HG03521 (cell line): ENCODE results near the gene UBALD1.
A peak's percentile ranks its signal among the peaks of the same experiment; 100 is the strongest.
"Not testable (repeated sequence)": the region's sequence is repeated elsewhere in the genome, so short reads cannot be mapped to it uniquely, and the experiment has no call there.

ENCODE experiments used
- ATAC-seq: cut with Tn5 transposase; IDR thresholded peaks from one replicate; pipeline ENCODE4 v1.9.1; 2021; ENCODE audit warnings: mild to moderate bottlenecking, moderate library complexity; ENCODE audit not compliant: unreplicated experiment

UBALD1 gene

DNA sequence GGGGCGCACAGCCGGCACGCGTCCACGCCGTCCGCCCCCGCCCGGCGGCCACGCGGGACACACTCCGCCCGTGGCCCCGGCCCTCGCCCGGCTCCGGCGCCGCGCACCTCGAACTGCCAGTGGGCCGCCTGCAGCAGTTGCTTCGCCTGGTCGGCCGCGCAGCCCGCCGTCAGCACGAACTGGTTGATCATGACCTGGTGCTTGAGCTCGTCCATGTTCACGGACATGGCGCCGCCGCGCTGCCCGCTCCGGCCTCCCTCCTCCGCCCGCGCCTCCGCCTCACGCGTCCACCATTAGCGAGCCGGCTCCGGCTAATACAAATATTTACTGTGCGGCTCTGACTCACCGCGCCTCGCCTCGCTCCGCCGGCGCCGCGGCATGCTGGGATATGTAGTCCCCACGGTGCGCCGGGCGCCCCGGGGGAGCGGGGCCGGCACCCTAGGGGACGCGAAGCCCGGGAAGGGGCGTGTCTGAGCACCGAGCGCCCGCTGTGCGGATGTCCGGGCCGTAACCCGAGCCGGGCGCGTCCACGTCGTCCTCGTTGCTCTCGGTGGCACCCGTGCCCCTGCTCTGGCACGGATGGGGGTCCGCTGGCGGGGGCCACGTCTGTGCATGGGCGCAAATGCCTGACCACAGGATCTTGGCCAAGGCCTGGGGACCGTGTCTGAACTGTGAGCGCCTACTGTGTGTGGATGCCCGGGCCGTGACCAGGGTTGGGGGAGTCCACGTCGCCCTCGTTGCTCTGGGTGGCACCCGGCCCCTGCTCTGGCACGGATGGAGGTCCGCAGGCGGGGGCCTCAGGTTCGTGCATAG is at the start of gene UBALD1:
TSS of gene UBALD1 (minus strand) at position 318 of the 813 bp plus-strand sequence. CDS start at position 227, 91 bp downstream.
- peak; percentile 52 for ATAC-seq

DNA sequence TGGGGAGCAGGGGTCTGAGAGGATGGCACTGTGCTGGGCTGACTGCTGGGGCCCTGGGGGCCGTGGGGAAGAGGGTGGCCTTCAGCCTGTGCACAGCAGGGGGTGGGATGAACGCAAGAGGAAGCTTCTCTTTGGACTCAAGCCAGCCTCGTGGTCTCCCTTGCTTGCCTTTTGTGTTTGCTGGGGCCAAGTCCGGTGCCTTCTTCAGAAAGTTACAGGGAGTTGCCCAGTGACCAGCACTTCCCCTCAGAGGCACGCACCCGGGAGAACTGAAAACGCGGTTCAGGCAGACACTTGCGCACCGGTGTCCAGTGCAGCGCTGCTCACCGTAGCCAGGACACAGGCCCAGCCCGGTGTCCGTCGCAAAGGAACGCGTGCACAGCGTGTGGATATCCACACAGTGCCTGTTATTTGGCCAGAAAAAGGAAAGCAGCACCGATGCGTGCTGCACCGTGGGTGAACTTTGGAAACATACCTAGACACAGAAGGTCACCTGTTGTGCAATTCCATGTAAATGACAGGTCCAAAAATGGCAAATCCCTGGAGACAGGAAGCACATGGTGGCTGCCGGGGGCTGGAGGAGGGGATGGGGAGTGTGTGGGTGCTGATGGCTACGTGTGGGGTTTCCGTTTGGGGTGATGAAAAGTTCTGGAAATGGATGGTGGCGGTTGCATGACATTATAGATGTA is 49.2 kb upstream of the UBALD1 start:
- no peak for ATAC-seq

DNA sequence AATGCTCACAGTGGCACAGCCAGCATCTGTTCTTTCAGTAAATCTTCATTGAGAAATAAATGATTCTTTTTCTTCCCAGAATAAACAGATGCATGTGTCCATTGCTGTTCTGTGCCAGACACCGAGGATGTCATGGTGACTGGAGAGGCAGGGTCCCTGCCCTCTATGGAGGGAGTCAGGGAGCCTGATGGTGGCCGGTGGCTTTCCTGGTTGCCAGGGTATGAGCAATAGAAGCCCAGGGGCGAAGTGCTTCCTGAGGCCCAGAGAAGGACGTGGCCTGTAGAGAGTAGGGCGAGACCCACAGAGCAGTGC is 48.7 kb upstream of the UBALD1 start:
- no peak for ATAC-seq

DNA sequence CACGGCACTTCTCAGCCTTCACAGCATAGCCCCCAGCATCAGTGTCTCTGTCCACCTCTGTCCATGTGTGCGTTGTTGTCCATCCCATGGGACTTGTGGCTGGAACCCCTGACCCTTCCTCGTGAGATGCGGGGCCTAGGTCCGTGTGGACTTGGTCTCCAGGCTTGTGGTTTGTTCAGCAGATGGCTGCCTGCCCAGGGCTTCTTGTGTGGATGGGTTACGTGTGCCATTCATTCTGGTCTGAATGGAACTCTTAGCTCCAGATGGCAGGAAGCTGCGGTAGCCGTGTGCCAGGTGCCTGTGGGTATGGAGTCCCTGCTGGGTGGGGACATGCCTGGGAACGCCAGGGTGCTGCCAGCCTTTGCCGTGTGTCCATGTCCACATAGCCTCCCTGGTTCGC is 47.0 kb upstream of the UBALD1 start:
- no peak for ATAC-seq

DNA sequence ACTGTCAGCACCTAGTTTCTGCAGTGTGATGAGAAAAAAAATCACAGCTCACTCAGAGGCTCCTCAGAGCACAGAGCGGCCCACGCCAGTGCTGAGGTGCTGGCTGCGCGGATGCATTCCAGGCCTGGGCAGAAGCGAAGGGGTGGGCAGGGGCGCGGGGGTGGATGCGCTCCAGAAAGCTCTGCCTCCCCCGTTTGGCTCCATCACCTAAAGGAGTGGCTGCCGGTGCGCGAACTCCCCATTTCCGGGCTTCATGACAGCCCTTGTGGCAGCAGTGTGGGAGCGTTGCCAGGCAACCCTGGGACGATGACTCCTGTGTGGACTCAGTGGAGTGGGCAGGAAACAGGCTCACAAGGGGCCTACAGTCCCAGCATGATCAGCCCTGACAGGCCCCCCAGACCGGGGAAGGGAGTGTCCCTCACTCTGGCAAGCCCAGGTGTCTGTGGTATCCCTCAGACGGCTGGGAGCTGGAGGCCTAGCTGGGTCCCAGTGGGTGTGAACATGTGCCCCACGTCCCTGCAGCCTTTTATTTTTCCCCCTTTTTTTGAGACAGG is 45.8 kb upstream of the UBALD1 start:
- no peak for ATAC-seq

DNA sequence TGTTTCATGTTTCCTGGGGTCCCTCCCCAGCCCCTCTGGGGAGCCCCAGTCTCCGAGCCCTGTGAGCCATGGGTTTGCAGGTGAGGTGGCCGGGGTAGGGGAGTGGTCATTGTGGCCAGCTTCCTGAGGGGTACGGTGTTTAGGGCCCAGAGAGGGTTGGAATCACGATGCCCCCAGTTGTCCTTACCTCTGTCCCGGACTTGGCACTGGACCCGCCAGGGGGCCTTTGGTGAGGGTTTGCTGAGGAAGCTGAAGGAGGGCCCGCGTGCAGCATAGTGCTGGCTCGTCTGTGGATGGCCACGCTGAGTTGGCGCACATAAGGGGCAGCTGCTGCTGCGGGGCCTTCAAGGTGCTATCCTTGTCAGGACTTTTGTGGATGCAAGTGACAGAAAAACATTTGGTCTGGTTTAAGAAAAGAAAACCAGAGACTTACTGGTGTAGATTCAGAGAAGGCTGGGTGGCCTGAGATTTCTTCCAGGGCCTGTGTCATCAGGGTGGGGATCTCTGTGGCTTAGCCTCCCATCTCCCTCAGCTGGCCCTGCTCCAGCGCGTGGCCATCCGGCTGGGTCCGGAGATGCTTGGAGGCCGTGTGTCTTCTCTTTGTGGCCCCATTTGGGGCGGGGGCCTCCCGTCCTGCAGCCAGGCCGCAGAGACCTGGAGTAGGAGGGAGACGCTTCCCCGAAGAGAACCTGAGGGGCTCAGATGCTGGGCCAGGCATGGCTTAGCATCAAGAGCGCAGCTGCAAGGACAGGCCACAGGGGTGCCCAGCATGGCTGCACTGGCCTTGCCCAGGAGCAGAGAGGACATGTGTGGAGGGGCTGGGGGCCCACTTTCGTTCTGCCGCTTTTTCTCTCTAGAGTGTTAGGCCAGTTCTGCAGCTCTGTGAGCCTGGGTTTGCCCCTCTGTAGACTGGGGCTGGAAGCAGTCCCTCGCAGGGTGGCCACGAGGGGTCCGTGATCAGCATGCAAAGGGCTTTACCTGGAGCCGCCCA is 45.0 kb upstream of the UBALD1 start:
- no peak for ATAC-seq

DNA sequence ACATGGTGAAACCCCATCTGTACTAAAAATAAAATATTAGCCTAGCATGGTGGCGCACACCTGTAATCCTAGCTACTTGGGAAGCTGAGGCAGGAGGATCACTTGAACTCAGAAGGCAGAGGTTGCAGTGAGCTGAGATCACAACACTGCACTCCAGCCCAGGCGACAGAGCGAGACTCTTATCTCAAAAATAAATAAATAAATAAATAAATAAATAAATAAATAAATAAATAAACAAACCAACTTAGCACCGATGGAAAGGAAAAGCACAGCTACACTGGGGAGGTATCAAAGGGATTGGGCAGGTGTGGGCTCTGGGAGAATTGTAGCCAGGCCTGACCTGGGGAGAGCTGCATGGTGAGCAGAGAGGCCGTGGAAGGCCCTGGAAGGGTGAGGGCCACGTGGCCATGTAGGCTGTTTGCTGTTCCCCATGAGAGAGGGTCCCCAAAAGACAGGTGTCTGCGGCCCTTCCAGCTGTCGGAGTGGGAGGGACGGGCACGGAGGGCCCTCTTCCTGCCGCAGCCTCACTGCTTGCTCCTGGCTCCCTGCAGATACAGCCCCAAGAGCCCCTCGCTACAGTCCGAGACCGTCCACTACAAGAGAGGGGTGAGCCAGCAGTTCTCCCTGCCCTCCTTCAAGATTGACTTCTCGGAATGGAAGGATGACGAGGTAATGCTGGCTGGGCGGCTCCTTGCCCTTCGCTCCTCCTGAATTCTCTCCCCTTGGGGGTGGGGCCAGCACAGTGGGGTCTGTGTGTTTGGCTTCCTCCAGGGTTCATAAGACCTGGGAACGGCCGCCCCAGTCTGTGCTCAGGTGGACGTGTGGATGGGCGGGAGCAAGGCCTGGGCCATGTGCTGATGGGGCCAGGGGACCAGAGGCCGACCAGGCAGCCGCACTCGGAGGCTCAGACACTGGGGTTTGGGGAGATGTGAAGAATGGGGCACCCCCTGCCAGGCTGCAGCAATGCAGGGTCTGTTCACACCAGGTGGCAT is 42.3 kb upstream of the UBALD1 start:
- no peak for ATAC-seq

DNA sequence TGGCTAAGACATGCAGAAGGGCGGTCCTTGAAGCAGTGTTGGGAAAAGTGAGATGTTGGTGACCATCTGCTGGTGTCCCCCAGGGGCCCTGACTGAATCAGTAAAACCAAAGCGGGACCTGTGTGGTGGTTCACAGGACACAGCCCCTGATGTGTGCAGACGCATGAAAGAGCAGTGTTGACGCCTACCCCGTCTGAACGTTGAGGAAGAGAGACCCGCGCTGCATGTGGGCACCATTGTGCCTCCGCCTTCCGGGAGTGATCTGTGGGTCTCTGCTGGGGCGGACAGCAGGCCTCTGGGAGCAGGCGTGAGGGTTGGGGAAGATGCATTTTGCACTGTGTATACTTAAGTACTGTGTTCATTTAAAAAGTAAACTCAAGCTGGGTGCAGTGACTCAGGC is 41.5 kb upstream of the UBALD1 start:
- no peak for ATAC-seq

DNA sequence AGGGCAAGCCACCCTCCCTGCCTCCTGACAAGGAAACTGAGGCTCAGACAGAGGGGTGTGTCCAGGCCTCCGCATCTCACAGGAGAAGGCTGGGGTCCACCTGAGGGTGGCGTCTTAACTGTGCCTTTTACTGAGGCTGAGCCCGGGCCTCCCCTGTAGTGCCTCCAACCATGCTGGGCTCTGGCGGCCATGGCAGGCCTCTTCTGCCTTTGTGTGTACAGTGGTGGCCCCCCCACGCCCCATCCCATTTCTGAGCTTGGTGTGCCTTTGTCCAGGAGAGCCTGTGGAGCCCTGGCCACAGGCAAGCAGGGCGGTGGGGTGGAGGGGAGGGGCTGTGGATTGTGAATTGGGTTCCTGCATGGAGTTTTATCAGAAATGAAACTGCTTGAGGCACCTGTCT is 41.1 kb upstream of the UBALD1 start:
- ATAC-seq = no peak

DNA sequence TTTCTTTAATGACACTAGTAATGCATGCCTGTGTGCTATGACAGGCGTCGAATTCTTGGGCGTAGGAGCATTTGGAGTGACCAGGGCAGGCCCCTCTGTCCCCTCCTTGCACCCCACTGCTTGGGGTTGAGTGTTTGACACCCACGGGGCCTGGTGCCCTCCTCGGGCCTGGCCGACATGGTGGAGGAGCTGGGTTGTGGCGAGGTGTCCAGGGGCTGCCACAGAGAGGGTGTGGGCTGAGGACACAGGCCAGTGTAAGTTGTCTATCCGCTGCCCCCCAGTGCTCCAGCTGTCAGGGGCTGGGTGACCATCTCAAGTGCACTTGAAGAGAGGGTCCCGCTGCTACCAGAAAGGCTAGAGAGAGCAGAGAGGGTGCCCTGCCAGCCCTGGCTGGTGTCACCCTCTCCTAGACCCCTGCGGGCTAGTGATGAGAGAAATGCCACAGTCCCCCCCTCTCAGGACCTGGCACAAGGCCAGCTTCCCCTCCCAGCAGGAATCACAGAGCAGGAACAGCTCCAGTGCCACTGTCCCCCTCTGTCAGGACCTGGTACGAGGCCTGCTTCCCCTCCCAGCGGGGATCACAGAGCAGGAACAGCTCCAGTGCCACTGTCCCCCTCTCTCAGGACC is 40.4 kb upstream of the UBALD1 start:
- ATAC-seq = no peak

DNA sequence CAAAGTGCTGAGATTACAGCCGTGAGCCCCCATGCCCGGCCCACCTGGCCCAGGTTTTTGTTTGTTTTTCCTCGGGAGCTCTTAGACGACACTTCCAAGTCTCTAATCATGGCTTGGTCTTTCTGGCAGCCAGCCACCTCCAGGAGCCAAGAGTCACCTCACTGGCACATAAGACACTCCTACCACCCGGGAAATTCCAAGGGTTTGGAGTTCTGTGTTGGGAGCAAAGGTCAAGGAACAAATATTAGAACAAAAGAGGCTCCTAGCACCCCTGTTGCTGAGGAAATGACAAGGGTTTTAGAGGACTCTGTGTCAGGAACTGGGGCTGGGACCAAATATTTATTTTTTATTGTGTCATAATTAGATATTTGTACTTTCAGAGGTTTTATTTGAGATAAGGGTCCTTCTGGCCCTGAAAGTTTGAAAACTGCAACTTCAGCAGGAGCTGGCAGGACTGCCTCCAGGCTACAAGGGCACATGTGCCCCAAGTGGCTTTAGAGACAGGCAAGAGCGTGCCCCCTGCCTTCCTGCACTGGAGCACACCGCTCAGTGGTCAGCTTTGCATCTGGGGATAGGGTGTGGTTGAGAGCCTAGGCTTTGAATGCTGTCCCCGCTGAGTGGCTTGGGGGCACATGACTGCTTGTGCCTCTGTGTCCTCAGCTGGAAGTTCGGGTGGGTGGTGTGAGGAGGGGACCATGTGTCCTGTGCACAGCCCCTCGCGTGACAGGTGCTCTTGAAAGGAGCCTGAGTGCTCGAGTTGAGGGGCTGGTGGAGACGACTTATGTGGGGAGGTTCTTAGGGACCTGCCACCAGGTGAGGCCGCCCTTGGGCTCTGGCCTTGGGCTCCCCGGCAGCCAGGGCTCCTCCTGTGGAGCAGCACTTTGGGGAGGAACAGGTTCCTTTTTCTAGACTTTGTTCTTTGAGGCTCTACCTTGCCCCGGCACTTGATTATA is 39.6 kb upstream of the UBALD1 start:
- no peak for ATAC-seq

DNA sequence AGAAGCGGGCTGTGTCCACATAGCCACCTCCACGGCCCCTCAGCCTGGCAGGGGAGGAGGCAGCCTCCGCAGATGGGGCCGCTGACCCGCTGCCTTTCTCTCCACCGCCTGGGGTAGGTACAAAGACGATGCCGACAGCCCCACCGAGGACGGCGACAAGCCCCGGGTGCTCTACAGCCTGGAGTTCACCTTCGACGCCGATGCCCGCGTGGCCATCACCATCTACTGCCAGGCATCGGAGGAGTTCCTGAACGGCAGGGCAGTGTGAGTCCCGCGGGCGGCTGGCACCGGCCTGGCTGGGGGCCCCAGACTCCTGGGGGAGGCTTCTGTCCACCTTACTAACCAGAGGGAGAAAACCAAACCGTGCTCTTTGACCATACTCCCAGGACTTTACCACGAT is 37.9 kb upstream of the UBALD1 start:
- ATAC-seq = no peak

DNA sequence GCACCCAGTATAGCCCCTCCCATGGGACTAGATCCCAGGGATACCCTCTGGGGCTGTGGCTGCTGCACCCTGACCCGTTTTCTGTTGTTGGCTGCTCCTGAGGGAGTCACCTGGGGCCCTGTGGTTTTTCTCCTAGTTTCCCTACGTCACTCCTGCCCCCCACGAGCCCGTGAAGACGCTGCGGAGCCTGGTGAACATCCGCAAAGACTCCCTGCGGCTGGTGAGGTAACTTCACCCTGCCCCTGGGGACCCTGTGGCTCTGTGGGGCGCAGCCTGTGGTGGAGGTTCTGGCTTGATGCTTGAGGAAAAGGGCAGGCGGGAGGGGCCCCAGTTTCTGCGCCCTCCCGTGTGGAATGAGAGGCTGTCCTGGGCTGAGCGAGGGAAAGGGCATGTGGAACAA is 37.1 kb upstream of the UBALD1 start:
- no peak for ATAC-seq

DNA sequence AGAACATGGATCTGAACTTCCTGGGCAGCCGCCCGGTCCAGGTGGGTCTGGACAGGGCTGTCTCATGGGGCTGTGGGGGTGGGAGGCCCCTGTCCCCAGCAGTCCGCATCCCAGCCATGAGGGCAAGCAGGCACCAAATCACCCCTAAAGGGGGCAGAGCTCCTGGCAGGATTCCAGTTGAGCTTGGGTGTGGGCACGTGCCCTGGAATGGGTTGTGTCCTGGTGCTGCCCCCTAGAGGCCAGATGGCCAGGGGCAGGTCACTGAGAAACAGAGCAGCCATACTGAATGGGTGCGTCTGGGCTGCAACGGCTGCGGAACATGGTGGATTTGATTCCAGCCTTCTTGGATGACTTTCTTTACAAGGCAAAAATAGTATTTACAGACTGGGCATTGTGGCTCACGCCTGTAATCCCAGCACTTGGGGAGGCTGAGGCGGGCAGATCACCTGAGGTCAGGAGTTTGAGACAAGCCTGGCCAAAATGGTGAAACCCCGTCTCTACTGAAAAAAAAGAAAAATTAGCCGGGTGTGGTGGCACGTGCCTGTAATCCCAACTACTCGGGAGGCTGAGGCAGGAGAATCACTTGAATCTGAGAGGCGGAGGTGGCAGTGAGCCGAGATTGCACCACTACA is 35.9 kb upstream of the UBALD1 start:
- not testable (repeated sequence) for ATAC-seq

DNA sequence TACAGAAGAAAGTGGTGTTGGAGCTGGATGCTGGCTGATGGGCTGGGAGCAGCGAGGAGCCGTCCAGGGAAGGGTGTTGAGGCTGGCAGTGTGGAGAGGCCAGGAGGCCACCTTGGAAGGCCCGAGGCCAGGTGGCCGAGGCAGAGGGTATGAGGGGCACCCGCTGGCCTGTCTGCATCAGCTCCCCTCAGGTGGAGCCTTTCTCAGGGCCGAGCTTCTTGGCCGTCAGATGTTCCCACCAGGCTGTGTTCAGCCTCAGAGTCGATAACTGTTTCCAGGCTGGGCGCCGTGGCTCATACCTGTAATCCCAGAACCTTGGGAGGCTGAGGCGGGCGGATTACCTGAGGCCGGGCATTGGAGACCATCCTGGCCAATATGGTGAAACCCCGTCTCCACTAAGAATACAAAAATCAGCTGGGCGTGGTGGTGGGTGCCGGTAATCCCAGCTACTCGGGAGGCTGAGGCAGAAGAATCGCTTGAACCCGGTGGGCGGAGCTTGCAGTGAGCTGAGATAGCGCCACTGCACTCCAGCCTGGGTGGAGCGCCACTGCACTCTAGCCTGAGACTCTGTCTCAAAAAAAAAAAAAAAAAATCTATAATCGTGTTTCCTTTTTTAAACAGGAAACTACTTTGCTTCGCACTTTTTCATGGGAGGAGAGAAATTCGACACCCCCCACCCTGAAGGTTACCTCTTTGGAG is 35.2 kb upstream of the UBALD1 start:
- ATAC-seq = no peak

DNA sequence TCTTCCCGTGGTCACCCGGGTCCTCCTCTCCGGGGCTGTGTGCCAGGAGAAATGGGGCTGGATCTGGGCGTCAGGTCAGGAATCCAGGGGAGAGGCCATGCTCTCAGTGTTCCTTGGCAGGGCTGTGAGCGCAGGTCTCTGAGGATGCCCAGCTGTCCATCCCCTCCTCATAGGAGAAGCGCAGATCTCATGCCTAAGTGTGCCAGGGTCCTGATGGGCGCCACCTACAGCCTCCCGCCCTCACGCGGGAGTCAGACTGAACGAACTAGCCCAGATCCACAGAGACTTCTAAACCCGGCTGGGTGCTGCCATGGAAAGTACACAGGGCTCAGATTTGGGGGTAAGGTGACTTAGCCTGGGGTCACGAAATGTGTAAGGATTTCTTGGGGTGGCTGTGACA is 34.2 kb upstream of the UBALD1 start:
- no peak for ATAC-seq

DNA sequence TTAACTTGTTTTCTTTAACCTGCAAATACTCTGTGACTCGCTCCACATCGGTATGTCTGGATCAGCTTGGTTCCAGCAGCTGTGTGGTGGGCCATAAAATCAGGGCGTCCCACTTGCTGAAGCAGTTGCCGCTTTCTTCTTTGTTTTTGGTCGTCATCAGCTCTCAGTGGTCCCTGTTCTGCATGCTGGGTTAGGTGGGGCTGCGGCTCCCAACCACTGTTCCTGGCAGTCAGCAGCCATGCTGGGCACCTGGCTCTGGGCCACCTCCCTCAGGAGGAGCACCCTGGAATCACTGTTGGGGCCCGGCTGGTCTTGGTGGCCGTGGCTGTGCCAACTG is 32.9 kb upstream of the UBALD1 start:
- ATAC-seq = no peak
